NCI-H2227 treated with DMSO at 0.1 percent for 48 hours (cell line): ENCODE data around the gene EMP1.
"Not testable (repeated sequence)": the region's sequence is repeated elsewhere in the genome, so short reads cannot be mapped to it uniquely, and the experiment has no call there.

ENCODE experiments used
- DNase-seq: peaks from one replicate; lab custom pipeline; 2025; lab: John Stamatoyannopoulos, UW

Gene EMP1

DNA sequence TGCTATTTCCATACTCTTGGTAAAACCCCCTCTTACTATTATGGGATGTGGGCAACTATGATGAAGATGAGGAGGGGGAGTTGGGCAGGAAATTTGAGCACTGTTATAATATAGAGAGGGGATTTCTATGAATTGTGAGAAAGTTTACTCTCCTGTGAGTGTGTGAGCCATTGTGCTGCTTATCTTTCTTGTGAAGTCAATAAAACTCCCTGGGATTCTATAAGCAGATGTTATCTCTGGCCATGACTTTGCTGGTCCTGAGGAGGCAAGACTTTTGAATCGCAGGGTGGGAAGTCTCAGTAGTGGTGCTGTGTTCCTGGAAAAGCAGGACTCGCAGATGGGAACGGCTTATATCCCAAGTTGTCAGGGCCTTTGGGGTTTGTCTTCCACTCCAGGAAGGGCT, 62.2 kb downstream of the EMP1 start:
- DNase-seq = no peak

GRCh38 chr12:13259625-13260024, 63.1 kb downstream of the EMP1 start:
- not testable (repeated sequence) for DNase-seq

- not testable (repeated sequence) for DNase-seq
Observed at GRCh38 chr12:13267826-13268225, 71.3 kb downstream of the EMP1 start.

DNA sequence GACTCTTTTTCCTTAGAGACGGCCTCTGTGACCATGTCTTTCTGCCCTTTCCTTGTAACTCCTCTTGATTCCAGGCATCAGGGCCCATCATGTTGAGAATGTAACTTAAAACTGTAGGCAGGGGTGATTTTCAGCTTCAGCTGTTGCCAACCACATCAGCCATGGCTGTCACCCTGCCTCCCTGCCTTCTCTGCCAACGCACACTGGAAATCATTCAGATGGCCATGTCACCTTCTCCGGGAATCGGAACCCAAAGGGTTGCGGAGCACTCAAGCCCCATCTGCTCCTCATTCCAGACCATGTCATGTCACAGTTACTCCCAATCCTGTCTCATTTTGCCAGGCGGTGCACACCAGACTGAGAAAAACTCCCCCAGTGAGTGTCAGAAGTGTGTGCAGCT, 72.1 kb downstream of the EMP1 start:
- DNase-seq = no peak
